H1 (cell line): ENCODE results near the gene CDON.

Experiments used
- CTCF ChIP-seq, 3 experiments: IDR thresholded peaks; 1 replicate in 2 of 3; 2 replicates in 1 of 3; pipeline versions ENCODE4 v1.5.1 to v1.6.1; 2011; ENCODE audit warnings: low read length in 3 of 3, mild to moderate bottlenecking in 3 of 3, inconsistent platforms in 2 of 3, low read depth in 1 of 3, moderate library complexity in 1 of 3; ENCODE audit not compliant: insufficient read depth in 1 of 3; ENCODE audit errors: control extremely low read depth in 1 of 3
- EP300 ChIP-seq, 2 experiments: IDR thresholded peaks; 1 replicate in 1 of 2; 2 replicates in 1 of 2; pipeline ENCODE4 v1.6.1; 2011 to 2012; ENCODE audit warnings: low read depth in 2 of 2, low read length in 2 of 2, mild to moderate bottlenecking in 2 of 2, borderline replicate concordance in 1 of 2, inconsistent platforms in 1 of 2, moderate library complexity in 1 of 2
- EZH2 ChIP-seq: fragments of 200-600 bp; sonication (generic); IDR thresholded peaks from 2 replicates; pipeline ENCODE4 v1.7.1; 2012; ENCODE audit warnings: low read depth, mild to moderate bottlenecking, moderate library complexity, low read length, inconsistent platforms; ENCODE audit not compliant: severe bottlenecking
- GABPA ChIP-seq: IDR thresholded peaks from 2 replicates; pipeline ENCODE4 v1.6.1; 2011; ENCODE audit warnings: mild to moderate bottlenecking, low read length, moderate library complexity, borderline replicate concordance; ENCODE audit not compliant: insufficient read depth
- PHF8 ChIP-seq: fragments of 200-600 bp; sonication (generic); conservative IDR thresholded peaks from 2 replicates; pipeline ENCODE4 v1.7.1; 2012; ENCODE audit warnings: low read depth, mild to moderate bottlenecking, inconsistent platforms, low read length, moderate library complexity
- POLR2AphosphoS5 ChIP-seq: IDR thresholded peaks from 2 replicates; pipeline ENCODE4 v1.6.1; 2011; ENCODE audit warnings: low read depth, low read length
- RNF2 ChIP-seq: fragments of 200-900, 300-1000 bp; sonication (generic); IDR thresholded peaks from 2 replicates; pipeline ENCODE4 v1.7.1; 2016; ENCODE audit warnings: borderline replicate concordance, low read depth, mild to moderate bottlenecking, antibody characterized with exemption, low read length; ENCODE audit not compliant: poor library complexity, severe bottlenecking; ENCODE audit errors: missing control alignments
- YY1 ChIP-seq: IDR thresholded peaks from 2 replicates; pipeline ENCODE4 v1.6.1; 2011; ENCODE audit warnings: low read depth, mild to moderate bottlenecking, low read length
- TF ChIP-seq, protein P1 (sequence below): IDR thresholded peaks from 2 replicates; pipeline ENCODE4 v1.6.1; 2012; ENCODE audit warnings: inconsistent platforms
- TF ChIP-seq, protein P2 (sequence below): IDR thresholded peaks from 2 replicates; pipeline ENCODE4 v1.6.1; 2012; ENCODE audit warnings: inconsistent platforms

DNA sequence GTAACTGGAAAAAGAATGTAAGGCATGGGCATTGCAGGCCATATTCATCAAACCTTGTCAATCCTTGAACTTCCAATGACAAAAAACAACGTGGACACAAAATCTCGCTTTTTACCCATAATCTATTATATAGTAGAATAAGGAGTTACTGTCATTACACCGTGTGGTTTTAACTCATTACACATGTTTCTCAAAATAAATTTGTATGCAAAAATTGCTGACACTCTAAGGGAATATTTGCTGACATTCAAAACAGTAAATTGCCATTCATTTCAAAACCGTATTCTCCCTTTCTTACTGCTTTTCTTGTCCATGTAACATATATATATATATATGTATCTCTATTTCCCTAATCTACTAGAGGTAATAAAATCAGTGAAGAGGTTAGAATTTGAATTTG, 33.4 kb downstream of the CDON start:
- TF ChIP-seq GABPA (no peak), RNF2 (no peak), EZH2 (no peak), YY1 (no peak), PHF8 (no peak), CTCF (IDR thresholded peaks at IDR 0.05; ENCODE audit: control extremely low read depth in 1 of 3, insufficient read depth in 1 of 3, low read depth in 1 of 3, low read length in 3 of 3) (no peak), EP300 (IDR thresholded peaks at IDR 0.05; ENCODE audit: borderline replicate concordance in 1 of 2, low read depth in 2 of 2, low read length in 2 of 2) (no peak), POLR2AphosphoS5 (no peak)
- TF ChIP-seq, protein P1, sequence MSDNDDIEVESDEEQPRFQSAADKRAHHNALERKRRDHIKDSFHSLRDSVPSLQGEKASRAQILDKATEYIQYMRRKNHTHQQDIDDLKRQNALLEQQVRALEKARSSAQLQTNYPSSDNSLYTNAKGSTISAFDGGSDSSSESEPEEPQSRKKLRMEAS: no peak
- TF ChIP-seq, protein P2, sequence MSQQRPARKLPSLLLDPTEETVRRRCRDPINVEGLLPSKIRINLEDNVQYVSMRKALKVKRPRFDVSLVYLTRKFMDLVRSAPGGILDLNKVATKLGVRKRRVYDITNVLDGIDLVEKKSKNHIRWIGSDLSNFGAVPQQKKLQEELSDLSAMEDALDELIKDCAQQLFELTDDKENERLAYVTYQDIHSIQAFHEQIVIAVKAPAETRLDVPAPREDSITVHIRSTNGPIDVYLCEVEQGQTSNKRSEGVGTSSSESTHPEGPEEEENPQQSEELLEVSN: no peak
